HCT116 (cell line): ENCODE measurements around the gene NUP153. TPM values are rescaled to one million over a fixed set of nuclear protein-coding genes. Genes with fewer than 3 reads are reported as not detected.

Source experiments
- ATAC-seq: fragments of 200-7000 bp; cut with Tn5 transposase; 2 replicates; pipeline ENCODE4 v1.9.1; 2020; ENCODE audit warnings: mild to moderate bottlenecking, moderate library complexity
- BruUV-seq: library from RNA; stranded (reverse); fragments of 400-500 nt; replicated peaks from 2 replicates; lab custom pipeline; 2021; lab: Mats Ljungman, UMichigan
- CTCF ChIA-PET: fragments of 300-600 bp; sonication (Branson Sonifier 250); formaldehyde crosslinking; loops from one replicate; lab custom pipeline; 2021; ENCODE audit warnings: antibody characterized with exemption; lab: Charles Lee
- POLR2A ChIA-PET: fragments of 300-600, 350-600 bp; sonication (Branson Sonifier 250); formaldehyde crosslinking; loops from one replicate; lab custom pipeline; 2021; ENCODE audit warnings: antibody characterized with exemption; lab: Charles Lee
- RAD21 ChIA-PET, 2 experiments: fragments of 300-600 bp; sonication (Branson Sonifier 250); formaldehyde crosslinking; loops; one replicate each; lab custom pipeline; 2023; ENCODE audit warnings: low total read pairs in 2 of 2; ENCODE audit not compliant: uncharacterized antibody in 2 of 2, unreplicated experiment in 2 of 2, low non-redundant PET in 1 of 2; lab: Charles Lee
- DNase-seq: peaks from one replicate; pipeline ENCODE4 v3.0.0-alpha.2; 2010; ENCODE audit warnings: low read depth, low spot score
- H2AFZ ChIP-seq: fragments of 200-600 bp; shearing (Covaris generic), sonication (generic); 2 replicates; pipeline ENCODE4 v1.6.1; 2017; ENCODE audit warnings: low read depth, mixed run types, mixed read lengths, antibody characterized with exemption, low read length; ENCODE audit not compliant: poor library complexity, severe bottlenecking
- H3K27ac ChIP-seq: 2 replicates; pipeline ENCODE4 v1.5.1; 2012; ENCODE audit warnings: low read depth, low read length
- H3K27me3 ChIP-seq: fragments of 200-600 bp; sonication (generic); 2 replicates; pipeline ENCODE4 v1.6.1; 2016; ENCODE audit warnings: mixed run types, low read length, mixed read lengths; ENCODE audit not compliant: insufficient read depth
- H3K36me3 ChIP-seq, 2 experiments: fragments of 200-500 bp in 1 of 2; fragments of 200-600 bp in 1 of 2; sonication (Bioruptor generic) in 1 of 2; sonication (generic) in 1 of 2; 2 replicates each; pipeline versions ENCODE4 v1.5.1 to v1.6.1; 2014 to 2016; ENCODE audit warnings: low read length in 2 of 2, inconsistent platforms in 1 of 2, mixed read lengths in 1 of 2, mixed run types in 1 of 2; ENCODE audit not compliant: insufficient read depth in 2 of 2, control insufficient read depth in 1 of 2
- H3K4me1 ChIP-seq, 2 experiments: fragments of 200-600 bp in 1 of 2; sonication (generic) in 1 of 2; 2 replicates each; pipeline versions ENCODE4 v1.5.1 to v1.6.1; 2012 to 2017; ENCODE audit warnings: low read length in 2 of 2, inconsistent platforms in 1 of 2, mild to moderate bottlenecking in 1 of 2, mixed read lengths in 1 of 2, mixed run types in 1 of 2, moderate library complexity in 1 of 2; ENCODE audit not compliant: insufficient read depth in 2 of 2, control insufficient read depth in 1 of 2
- H3K4me2 ChIP-seq: fragments of 200-600 bp; sonication (generic); 2 replicates; pipeline ENCODE4 v1.6.1; 2017; ENCODE audit warnings: mixed run types, low read length, mixed read lengths
- H3K4me3 ChIP-seq, 2 experiments: fragments of 200-600 bp in 1 of 2; sonication (generic) in 1 of 2; replicated peaks in 1 of 2; 2 replicates each; pipeline ENCODE4 v1.5.1; 2011 to 2016; ENCODE audit warnings: low read length in 2 of 2, control low read depth in 1 of 2, low read depth in 1 of 2, mild to moderate bottlenecking in 1 of 2, mixed read lengths in 1 of 2, mixed run types in 1 of 2
- H3K79me2 ChIP-seq: fragments of 200-600 bp; sonication (generic); 2 replicates; pipeline ENCODE4 v1.6.1; 2017; ENCODE audit warnings: mild to moderate bottlenecking, mixed run types, low read length, moderate library complexity, mixed read lengths; ENCODE audit not compliant: insufficient read depth
- H3K9ac ChIP-seq: fragments of 200-600 bp; sonication (generic); 2 replicates; pipeline ENCODE4 v1.6.1; 2016; ENCODE audit warnings: low read length, mixed read lengths
- H3K9me2 ChIP-seq: fragments of 200-600 bp; sonication (generic), shearing (Covaris generic); 2 replicates; pipeline ENCODE4 v1.6.1; 2017; ENCODE audit warnings: mixed run types, mild to moderate bottlenecking, moderate library complexity; ENCODE audit not compliant: insufficient read depth
- H3K9me3 ChIP-seq, 2 experiments: fragments of 200-500 bp in 1 of 2; fragments of 200-600 bp in 1 of 2; sonication (Bioruptor generic) in 1 of 2; sonication (generic) in 1 of 2; 2 replicates each; pipeline ENCODE4 v1.6.1; 2014 to 2017; ENCODE audit warnings: low read length in 2 of 2, mixed read lengths in 2 of 2, inconsistent platforms in 1 of 2, low read depth in 1 of 2, mild to moderate bottlenecking in 1 of 2, mixed run types in 1 of 2, moderate library complexity in 1 of 2; ENCODE audit not compliant: control insufficient read depth in 1 of 2, insufficient read depth in 1 of 2
- H4K20me1 ChIP-seq: fragments of 200-600 bp; sonication (generic), shearing (Covaris generic); 2 replicates; pipeline ENCODE4 v1.6.1; 2017; ENCODE audit warnings: mixed run types, mild to moderate bottlenecking, moderate library complexity; ENCODE audit not compliant: insufficient read depth
- CBX3 ChIP-seq: IDR thresholded peaks from 2 replicates; pipeline ENCODE4 v1.6.1; 2012; ENCODE audit warnings: low read depth
- CTCF ChIP-seq, 3 experiments: fragments of 200-600 bp in 1 of 3; sonication (generic) in 1 of 3; IDR thresholded peaks in 2 of 3; conservative IDR thresholded peaks in 1 of 3; 2 replicates each; pipeline ENCODE4 v1.5.1; 2012 to 2017; ENCODE audit warnings: low read depth in 2 of 3, low read length in 2 of 3, antibody characterized with exemption in 1 of 3, borderline replicate concordance in 1 of 3, control low read depth in 1 of 3, mild to moderate bottlenecking in 1 of 3, mixed read lengths in 1 of 3, mixed run types in 1 of 3, moderate library complexity in 1 of 3; ENCODE audit not compliant: insufficient read depth in 1 of 3
- EZH2 ChIP-seq: fragments of 200-600 bp; sonication (generic); IDR thresholded peaks from 2 replicates; pipeline ENCODE4 v1.6.1; 2017; ENCODE audit warnings: antibody characterized with exemption, mixed run types
- EZH2phosphoT487 ChIP-seq: fragments of 200-600 bp; IDR thresholded peaks from 2 replicates; pipeline ENCODE4 v1.6.1; 2018; ENCODE audit warnings: antibody characterized with exemption, borderline replicate concordance
- JUND ChIP-seq: IDR thresholded peaks from 2 replicates; pipeline ENCODE4 v1.6.1; 2012
- POLR2A ChIP-seq: IDR thresholded peaks from 2 replicates; pipeline ENCODE4 v1.7.0; 2011; ENCODE audit warnings: borderline replicate concordance; ENCODE audit not compliant: insufficient read depth, insufficient read length; ENCODE audit errors: extremely low read depth
- SP1 ChIP-seq: IDR thresholded peaks from 2 replicates; pipeline ENCODE4 v1.6.1; 2012; ENCODE audit warnings: low read depth
- TCF7L2 ChIP-seq: IDR thresholded peaks from 2 replicates; pipeline ENCODE4 v1.7.0; 2011; ENCODE audit warnings: borderline replicate concordance, inconsistent platforms; ENCODE audit not compliant: insufficient read depth, insufficient read length; ENCODE audit errors: extremely low read depth
- YY1 ChIP-seq: IDR thresholded peaks from 2 replicates; pipeline ENCODE4 v1.6.1; 2011; ENCODE audit warnings: low read length, low read depth, moderate library complexity, mild to moderate bottlenecking; ENCODE audit not compliant: insufficient replicate concordance; ENCODE audit errors: extremely low read depth
- ZBTB33 ChIP-seq: IDR thresholded peaks from 2 replicates; pipeline ENCODE4 v1.6.1; 2011; ENCODE audit warnings: mild to moderate bottlenecking, low read length, moderate library complexity; ENCODE audit not compliant: insufficient replicate concordance; ENCODE audit errors: extremely low read depth
- intact Hi-C: fragments of 100-400 bp; cut with micrococcal nuclease; formaldehyde crosslinking; loops from 2 replicates; pipeline ENCODE4 v1.10.0; 2022
- total RNA-seq: library from RNA; stranded (reverse); gene quantifications from one replicate; pipeline ENCODE4 v1.2.1, GENCODE V29; 2021; ENCODE audit not compliant: unreplicated experiment
- TF ChIP-seq, protein P1 (sequence below): IDR thresholded peaks from 2 replicates; pipeline ENCODE4 v1.6.1; 2012; ENCODE audit warnings: low read depth
- TF ChIP-seq, protein P2 (sequence below): IDR thresholded peaks from 2 replicates; pipeline ENCODE4 v1.6.1; 2012

NUP153 gene
- total RNA-seq, 1 experiment from 2014 or later, result 51.6 TPM

DNA sequence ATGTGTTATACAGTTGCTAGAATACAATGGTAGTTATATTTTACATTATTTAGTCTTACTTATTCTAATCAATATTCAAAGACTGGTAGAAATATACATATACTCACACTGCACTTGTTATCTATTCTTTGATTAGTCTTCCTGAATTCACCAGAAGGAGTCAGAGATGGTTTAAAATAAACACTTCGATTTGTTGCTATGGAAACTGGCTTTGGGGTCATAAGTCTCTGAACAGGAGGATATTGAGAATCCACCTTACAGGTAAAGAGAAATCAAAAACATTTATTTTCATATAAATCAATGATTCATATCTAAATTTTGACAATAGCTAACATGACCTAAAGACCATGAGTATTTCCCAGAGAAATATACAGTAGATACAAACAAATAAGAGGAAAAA is 41.6 kb downstream of the NUP153 start (continued):
- TF ChIP-seq, protein P1, sequence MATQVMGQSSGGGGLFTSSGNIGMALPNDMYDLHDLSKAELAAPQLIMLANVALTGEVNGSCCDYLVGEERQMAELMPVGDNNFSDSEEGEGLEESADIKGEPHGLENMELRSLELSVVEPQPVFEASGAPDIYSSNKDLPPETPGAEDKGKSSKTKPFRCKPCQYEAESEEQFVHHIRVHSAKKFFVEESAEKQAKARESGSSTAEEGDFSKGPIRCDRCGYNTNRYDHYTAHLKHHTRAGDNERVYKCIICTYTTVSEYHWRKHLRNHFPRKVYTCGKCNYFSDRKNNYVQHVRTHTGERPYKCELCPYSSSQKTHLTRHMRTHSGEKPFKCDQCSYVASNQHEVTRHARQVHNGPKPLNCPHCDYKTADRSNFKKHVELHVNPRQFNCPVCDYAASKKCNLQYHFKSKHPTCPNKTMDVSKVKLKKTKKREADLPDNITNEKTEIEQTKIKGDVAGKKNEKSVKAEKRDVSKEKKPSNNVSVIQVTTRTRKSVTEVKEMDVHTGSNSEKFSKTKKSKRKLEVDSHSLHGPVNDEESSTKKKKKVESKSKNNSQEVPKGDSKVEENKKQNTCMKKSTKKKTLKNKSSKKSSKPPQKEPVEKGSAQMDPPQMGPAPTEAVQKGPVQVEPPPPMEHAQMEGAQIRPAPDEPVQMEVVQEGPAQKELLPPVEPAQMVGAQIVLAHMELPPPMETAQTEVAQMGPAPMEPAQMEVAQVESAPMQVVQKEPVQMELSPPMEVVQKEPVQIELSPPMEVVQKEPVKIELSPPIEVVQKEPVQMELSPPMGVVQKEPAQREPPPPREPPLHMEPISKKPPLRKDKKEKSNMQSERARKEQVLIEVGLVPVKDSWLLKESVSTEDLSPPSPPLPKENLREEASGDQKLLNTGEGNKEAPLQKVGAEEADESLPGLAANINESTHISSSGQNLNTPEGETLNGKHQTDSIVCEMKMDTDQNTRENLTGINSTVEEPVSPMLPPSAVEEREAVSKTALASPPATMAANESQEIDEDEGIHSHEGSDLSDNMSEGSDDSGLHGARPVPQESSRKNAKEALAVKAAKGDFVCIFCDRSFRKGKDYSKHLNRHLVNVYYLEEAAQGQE, result no peak
- TF ChIP-seq, all 23 proteins: peak for 0

DNA sequence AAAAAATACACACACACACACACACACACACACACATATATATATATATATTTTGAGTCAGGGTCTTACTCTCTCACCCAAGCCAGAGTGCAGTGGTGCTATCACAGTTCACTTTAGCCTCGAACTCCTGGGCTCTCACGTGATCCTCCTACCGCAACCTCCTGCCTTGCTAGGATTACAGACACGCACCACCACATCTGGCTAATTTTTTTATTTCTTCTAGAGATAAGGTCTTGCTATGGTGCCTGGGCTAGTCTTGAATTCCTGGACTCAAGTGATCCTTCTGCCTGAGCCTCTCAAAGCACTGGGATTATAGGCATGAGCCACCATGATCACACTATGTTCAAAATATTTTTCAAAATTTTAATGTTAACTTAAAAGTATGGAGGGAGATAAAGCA is 43.5 kb downstream of the NUP153 start:
- H3K27me3 ChIP-seq, result no peaks in the 10 kb centered on the region
- DNase-seq (no peak), ATAC-seq (no peak)
- intact Hi-C loops, result no loop called here
- H3K4me3 ChIP-seq, result no peak overlapping the region
- H4K20me1 ChIP-seq, result no peaks in the 10 kb centered on the region; the same call in 1 of the 2 replicates
- H2AFZ ChIP-seq, result no peak overlapping the region
- BruUV-seq, result no TSS peak
- no peak overlapping the region for H3K27ac ChIP-seq
- H3K4me1 ChIP-seq, result no peaks in the 10 kb centered on the region
- H3K9me3 ChIP-seq, result no peaks in the 10 kb centered on the region
- H3K9me2 ChIP-seq, result no peaks in the 10 kb centered on the region
- ChIA-PET RAD21 (no interaction called here), POLR2A (no interaction called here), CTCF (no interaction called here)
- no peak overlapping the region for H3K4me2 ChIP-seq
- H3K9ac ChIP-seq, result no peak overlapping the region
- peaks cover 36 to 55% of the 10 kb centered on the region in 2 experiments for H3K36me3 ChIP-seq
- H3K79me2 ChIP-seq, result peaks cover 93% of the 10 kb centered on the region
- no peak for TF ChIP-seq CTCF (IDR thresholded peaks at IDR 0.05 in 2 of 3, conservative IDR thresholded peaks at IDR 0.05 in 1 of 3; ENCODE audit: borderline replicate concordance in 1 of 3, insufficient read depth in 1 of 3, low read depth in 2 of 3, low read length in 2 of 3)
- TF ChIP-seq POLR2A, result no peak
- TF ChIP-seq, protein P1, result no peak
- TF ChIP-seq EZH2, result no peak
- TF ChIP-seq ZBTB33, result no peak
- TF ChIP-seq CBX3, result no peak
- no peak for TF ChIP-seq TCF7L2
- TF ChIP-seq, protein P2, sequence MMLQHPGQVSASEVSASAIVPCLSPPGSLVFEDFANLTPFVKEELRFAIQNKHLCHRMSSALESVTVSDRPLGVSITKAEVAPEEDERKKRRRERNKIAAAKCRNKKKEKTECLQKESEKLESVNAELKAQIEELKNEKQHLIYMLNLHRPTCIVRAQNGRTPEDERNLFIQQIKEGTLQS, result no peak
- TF ChIP-seq SP1, result no peak
- no peak for TF ChIP-seq YY1
- TF ChIP-seq JUND, result no peak
- TF ChIP-seq EZH2phosphoT487, result no peak
